COLO668 (cell line): ENCODE data around the gene BARD1.
"Not testable (repeated sequence)": the region's sequence is repeated elsewhere in the genome, so short reads cannot be mapped to it uniquely, and the experiment has no call there.

Source experiments
- DNase-seq: peaks from one replicate; lab custom pipeline; 2025; ENCODE audit not compliant: unreplicated experiment; lab: John Stamatoyannopoulos, UW

BARD1 gene

DNA sequence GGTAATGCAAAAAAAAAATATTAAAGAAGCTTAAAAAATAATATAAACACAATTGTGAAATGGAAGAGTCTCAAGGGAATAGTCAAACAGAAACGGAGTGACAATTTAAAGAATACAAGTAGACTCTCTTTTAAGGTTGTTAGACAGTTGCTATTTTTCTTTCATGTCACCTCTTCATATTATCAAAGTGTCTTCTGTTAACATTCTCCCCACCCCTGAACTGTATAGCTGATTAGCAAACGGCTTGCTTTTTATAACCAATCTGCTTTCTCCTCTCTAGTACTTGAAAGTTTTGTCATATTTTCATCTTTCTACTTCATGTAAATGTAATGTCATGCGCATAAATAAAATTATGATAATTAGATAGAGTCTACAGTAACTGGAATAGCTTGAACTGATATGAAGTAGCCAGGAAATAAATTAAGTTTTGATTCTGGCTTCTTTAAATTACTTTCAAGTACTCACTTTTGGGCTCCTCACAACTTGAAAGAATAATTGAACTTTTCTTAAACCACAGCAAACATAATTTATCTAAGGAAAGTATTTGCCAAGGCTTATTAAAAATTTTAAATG is 37.0 kb downstream of the BARD1 start:
- DNase-seq = no peak

- DNase-seq = no peak
These were observed 44.3 kb downstream of the BARD1 start for GRCh38 chr2:214765180-214765579.

GRCh38 chr2:214753455-214753854 is 56.0 kb downstream of the BARD1 start:
- no peak for DNase-seq

DNA sequence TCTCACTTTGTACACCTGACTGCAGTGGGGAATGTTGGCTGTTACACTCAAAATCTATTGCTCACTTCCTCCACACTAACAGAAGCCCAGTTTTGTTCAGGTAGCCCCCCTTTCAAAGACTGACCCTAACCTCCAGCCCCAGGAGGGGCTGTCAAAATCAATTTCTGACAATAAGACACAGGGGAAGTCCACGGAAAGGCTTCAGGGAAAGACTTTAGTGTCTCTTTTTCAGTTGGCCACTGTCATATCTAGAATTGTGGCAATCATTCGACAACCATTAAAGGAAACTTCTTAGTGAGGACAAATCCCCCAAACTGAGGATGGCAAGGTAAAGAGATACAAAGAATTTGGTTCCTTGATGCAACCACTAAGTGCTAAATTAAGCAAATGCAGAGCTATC is 59.0 kb downstream of the BARD1 start:
- DNase-seq = no peak

GRCh38 chr2:214747992-214748391 is 61.5 kb downstream of the BARD1 start:
- DNase-seq = no peak

- DNase-seq = no peak
These were observed 67.4 kb downstream of the BARD1 start for GRCh38 chr2:214742119-214742518.

DNA sequence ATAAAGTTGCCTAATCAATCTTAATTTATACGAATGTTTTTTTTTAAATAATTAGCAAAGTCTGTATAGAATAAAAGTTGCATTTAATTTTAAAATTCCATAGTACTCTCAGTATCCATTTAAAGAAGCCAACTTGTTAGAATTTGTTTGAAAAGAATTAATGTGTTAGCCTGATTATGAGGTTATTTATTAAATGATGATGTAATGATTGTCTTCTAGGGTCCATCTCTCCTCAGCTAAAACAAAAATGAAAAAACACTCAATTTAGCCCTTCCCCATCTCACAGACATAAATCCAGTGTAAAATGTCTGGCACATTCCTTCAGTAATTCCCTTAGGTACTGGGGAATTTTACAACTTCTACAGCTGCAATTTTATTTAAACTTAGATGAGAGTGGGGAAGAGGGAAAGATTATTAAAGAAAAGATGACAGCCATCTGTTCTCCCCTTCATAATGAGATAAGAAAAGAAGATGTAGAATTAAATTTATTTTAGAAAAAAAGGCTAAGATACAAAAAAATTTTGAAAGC is 68.6 kb downstream of the BARD1 start:
- no peak for DNase-seq

DNA sequence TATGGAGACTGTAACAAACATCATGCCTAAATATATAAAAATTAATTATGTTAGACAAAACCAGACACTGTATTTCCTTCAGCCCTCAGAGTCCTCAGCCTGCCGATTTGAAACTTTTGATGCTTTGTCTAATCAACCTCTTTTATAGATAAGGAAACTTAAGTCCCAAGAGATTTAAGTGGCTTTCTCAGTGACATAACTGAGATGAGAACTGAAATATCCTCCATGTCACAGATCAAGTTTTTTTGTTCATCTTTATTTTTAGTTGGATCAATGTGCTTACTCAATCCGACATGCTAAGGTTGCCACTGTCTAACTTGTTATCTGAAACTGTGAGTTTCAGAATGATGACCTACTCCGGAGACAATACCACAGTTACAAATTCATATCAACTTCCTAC is 72.3 kb downstream of the BARD1 start:
- DNase-seq = no peak

DNA sequence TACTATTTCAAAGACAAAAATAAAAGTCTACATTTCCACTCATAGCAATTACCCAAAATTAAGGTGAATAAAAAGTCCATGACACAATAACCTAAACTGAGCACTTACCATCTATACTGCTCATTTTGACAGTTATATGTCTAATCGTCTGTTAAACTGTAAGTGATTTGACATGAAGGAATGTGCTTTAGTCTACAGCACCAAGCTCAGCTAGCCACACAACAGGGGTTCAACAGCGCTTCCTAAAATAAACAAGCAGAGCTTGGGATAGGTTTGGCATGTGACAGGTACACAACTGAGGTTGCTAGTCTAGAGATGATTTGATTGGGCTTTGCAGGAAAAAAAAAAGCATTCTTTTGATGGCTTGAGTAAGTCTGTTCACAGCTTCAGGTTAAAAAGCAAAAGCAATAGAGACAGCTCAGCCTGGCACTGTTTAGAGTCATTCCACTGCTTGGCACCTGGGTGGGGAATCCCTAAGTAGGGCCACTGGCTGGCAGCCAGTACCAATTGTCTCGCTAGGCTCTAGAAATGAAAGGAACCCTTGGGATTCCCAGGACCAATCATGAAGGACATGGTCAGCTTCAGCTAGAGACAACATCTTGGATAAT is 78.6 kb downstream of the BARD1 start:
- no peak for DNase-seq

GRCh38 chr2:214730248-214730647 is 79.2 kb downstream of the BARD1 start:
- DNase-seq = no peak

- no peak for DNase-seq
These were observed 84.7 kb downstream of the BARD1 start for GRCh38 chr2:214724741-214725140.

DNA sequence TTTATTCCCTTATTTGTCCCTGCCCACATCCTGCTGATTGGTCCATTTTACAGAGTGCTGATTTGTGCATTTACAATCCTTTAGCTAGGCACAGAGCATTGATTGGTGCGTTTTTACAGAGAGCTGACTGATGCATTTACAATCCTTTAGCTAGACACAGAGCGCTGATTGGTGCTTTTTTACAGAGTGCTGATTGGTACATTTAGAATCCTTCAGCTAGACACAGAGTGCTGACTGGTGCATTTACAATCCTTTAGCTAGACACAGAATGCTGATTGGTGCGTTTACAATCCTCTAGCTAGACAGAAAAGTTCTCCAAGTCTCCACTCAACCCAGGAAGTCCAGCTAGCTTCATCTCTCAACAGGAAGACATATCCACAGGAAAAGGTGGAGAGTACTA is 91.6 kb downstream of the BARD1 start:
- DNase-seq = not testable (repeated sequence)

DNA sequence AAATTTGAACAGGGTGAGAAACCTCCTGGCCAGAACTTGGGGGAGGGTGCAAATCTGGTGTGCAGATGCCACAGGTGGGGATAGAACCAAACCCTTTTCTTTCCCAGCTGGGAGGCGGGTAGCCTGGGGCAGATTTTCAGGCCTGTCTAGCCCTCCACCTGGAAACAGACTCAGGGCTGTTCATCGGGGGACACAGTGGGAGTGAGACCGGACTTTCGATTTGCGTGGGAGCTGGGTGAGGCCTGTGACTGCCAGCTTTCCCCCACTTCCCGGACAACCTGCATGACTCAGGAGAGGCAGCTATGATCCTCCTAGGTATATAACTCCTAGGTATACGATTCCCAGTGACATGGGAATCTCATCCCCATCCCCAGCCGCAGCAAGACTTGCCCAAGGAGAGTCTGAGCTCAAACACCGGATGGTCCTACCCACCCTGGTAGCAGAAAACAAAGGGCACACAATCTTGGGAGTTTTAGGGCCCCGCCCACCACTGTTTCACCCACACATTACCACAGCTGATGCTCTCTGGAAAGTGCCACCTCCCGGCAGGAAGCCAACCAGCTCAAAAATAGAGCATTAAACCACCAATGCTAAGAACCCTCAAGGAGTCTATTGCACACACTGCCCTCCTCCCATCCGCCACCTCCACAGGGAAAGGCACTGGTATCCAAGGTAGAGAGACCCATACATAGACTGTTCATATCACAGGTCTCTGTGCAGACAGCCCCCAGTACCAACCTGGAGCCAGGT is 92.5 kb downstream of the BARD1 start:
- DNase-seq = no peak

GRCh38 chr2:214715025-214715424 is 94.5 kb downstream of the BARD1 start:
- no peak for DNase-seq

DNA sequence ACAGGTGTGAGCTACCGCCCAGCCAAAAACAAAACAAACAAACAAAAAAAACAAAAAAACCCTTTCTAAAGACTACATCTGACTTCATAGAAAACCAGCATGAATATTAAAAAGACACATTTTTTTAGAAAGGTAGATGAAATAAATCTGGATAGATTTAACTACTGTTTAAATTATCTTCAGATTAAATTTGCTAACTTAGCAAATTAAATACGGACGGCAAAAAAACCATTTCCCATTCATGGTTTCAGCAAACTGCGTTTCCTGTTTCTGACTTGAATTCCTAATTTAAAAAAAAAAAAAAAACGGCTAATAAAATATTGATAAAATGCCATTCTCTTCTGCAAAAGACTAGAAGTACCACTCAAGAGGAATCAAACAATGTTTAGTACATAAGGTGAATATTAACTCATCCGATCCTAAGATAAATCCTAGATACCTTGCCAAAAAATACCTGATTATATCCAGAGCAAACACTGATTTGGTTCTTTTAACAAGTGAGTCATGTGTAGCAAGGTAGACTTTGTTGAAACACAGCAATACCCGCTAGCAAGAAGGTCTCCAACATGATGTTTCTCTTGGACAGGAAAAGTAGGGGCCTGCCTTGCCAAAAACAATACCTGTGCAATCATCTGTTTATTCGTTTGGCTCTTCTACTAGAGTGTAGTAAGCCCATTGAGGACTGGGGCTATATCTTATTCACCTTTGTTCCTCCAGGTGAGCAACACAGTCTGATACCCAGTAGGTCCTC is 96.2 kb downstream of the BARD1 start:
- no peak for DNase-seq

DNA sequence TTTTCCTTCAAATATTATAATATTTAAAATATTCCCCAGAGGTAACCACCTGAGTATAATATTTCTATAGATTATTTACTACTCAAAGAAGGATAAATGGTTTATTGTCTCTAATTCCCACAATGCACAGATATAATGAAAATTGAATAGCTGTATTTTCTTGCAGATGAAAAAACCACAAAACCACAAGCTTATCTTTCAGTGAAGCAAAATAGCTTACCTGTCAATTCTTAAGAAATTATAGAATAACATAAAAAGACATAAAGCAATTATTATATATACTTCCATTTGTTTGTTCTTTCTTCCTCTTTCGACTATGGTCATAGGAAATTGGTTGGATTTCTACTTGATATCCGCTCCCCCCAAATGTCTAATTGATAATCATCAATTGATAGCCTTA is 98.8 kb downstream of the BARD1 start:
- no peak for DNase-seq

DNA sequence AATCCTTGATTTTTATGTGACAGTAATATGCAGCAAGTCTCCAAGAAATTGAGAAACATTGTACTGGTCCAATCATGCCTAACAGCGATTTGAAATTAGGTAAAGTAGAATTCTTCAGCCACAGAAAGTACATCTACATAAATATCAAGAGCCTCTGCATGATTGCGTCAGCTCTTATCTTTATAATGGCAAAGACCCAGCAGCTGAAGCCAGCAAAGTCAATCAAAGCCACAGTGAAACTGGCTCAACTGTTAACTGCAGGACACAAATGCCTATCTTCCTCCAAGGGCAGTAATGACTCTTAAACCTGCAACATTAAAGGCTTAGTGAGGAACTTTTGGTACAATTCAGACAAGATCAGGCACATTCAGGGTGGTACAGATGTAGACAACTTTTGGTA is 102.5 kb downstream of the BARD1 start:
- DNase-seq = no peak

- DNase-seq = no peak
These were observed 110.2 kb downstream of the BARD1 start for GRCh38 chr2:214699236-214699635.

GRCh38 chr2:214696681-214697080 is 112.8 kb downstream of the BARD1 start:
- no peak for DNase-seq

DNA sequence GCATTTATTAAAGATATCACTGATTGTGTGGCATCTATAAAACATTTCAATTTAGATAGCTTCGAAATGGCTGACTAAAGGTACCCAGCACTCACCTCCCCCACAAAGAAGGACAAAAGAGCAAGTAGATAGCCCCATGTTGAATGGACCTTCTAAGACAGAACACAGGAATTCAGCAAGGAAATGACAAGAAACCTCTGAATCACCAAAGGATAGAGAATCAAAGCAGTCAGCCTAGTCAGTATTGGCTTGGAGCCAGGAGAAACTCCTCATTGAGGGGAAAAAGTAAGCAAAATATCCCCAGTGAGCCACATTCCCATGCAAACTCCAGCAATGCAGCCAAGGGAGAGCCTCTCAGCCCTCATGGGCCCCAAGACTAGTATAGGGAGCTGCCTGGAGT is 113.7 kb downstream of the BARD1 start:
- DNase-seq = no peak

- DNase-seq = not testable (repeated sequence)
These were observed 125.9 kb downstream of the BARD1 start for GRCh38 chr2:214683557-214683956.

- DNase-seq = no peak
These were observed 129.7 kb downstream of the BARD1 start for GRCh38 chr2:214679736-214680135.
